ENCODE results near the gene PDGFB.
"Not testable (repeated sequence)": the region's sequence is repeated elsewhere in the genome, so short reads cannot be mapped to it uniquely, and the experiment has no call there.

PDGFB gene

GRCh38 chr22:39227542-39228272 is 17.1 kb downstream of the PDGFB start:
- DNase-seq (ENCODE audit: low read depth in 2 of 2), result no peak

- DNase-seq (ENCODE audit: low read depth in 2 of 2), result no peak
These were observed 18.4 kb downstream of the PDGFB start for GRCh38 chr22:39226353-39226752.

- DNase-seq (ENCODE audit: low read depth in 2 of 2), result no peak
These were observed 19.2 kb downstream of the PDGFB start for GRCh38 chr22:39225591-39225990.

GRCh38 chr22:39224550-39224949 is 20.2 kb downstream of the PDGFB start:
- DNase-seq (ENCODE audit: low read depth in 2 of 2), result no peak

GRCh38 chr22:39223091-39223710 is 21.6 kb downstream of the PDGFB start:
- DNase-seq (ENCODE audit: low read depth in 2 of 2), result no peak

GRCh38 chr22:39221999-39222686 is 22.6 kb downstream of the PDGFB start:
- no peak for DNase-seq (ENCODE audit: low read depth in 2 of 2)

- DNase-seq (ENCODE audit: low read depth in 2 of 2), result no peak
These were observed 23.6 kb downstream of the PDGFB start for GRCh38 chr22:39220890-39221850.

- no peak for DNase-seq (ENCODE audit: low read depth in 2 of 2)
These were observed 24.3 kb downstream of the PDGFB start for GRCh38 chr22:39220450-39220849.

- DNase-seq (ENCODE audit: low read depth in 2 of 2), result no peak
These were observed 25.4 kb downstream of the PDGFB start for GRCh38 chr22:39219071-39220039.

- not testable (repeated sequence) for DNase-seq (ENCODE audit: low read depth in 2 of 2)
These were observed 26.4 kb downstream of the PDGFB start for GRCh38 chr22:39218432-39218831.

GRCh38 chr22:39216143-39216490 is 28.7 kb downstream of the PDGFB start:
- DNase-seq (ENCODE audit: low read depth in 2 of 2), result no peak

GRCh38 chr22:39215426-39216142 is 29.2 kb downstream of the PDGFB start:
- no peak for DNase-seq (ENCODE audit: low read depth in 2 of 2)

- DNase-seq (ENCODE audit: low read depth in 2 of 2), result no peak
These were observed 29.7 kb downstream of the PDGFB start for GRCh38 chr22:39215070-39215396.

- DNase-seq (ENCODE audit: low read depth in 2 of 2), result no peak
These were observed 30.3 kb downstream of the PDGFB start for GRCh38 chr22:39214383-39215069.

- no peak for DNase-seq (ENCODE audit: low read depth in 2 of 2)
These were observed 30.8 kb downstream of the PDGFB start for GRCh38 chr22:39214006-39214382.

GRCh38 chr22:39212721-39213376 is 31.9 kb downstream of the PDGFB start:
- no peak for DNase-seq (ENCODE audit: low read depth in 2 of 2)

- DNase-seq (ENCODE audit: low read depth in 2 of 2), result no peak
These were observed 35.0 kb downstream of the PDGFB start for GRCh38 chr22:39209756-39210155.

- DNase-seq (ENCODE audit: low read depth in 2 of 2), result no peak
These were observed 36.6 kb downstream of the PDGFB start for GRCh38 chr22:39208013-39208680.
